HG02885 (cell line): Measurements from ENCODE around the gene POU3F4.
A peak's percentile ranks its signal among the peaks of the same experiment; 100 is the strongest.

Experiments used
- ATAC-seq: cut with Tn5 transposase; IDR thresholded peaks from one replicate; pipeline ENCODE4 v1.9.1; 2021; ENCODE audit warnings: mild to moderate bottlenecking; ENCODE audit not compliant: unreplicated experiment, poor library complexity

POU3F4 gene

DNA sequence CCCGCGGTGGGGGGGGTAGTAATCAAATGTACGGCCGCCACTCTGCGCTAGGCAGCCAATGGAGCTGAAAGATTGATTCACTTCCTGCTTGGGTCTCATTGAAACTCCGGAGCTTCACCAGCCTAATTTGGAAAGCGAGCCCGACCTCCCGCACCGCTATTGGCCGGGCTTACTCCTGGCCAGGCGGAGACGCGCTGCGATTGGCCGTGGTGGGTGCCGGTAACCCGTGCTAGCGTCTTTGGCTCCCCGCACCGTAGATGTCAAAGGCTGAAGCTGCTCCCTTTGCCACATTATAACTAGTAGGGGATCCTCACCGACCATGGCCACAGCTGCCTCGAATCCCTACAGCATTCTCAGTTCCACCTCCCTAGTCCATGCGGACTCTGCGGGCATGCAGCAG lies at the start of gene POU3F4:
Gene POU3F4 (plus strand): TSS at position 285 of the 400 bp plus-strand sequence. CDS start 35 bp downstream, at position 320.
- ATAC-seq: no peak

DNA sequence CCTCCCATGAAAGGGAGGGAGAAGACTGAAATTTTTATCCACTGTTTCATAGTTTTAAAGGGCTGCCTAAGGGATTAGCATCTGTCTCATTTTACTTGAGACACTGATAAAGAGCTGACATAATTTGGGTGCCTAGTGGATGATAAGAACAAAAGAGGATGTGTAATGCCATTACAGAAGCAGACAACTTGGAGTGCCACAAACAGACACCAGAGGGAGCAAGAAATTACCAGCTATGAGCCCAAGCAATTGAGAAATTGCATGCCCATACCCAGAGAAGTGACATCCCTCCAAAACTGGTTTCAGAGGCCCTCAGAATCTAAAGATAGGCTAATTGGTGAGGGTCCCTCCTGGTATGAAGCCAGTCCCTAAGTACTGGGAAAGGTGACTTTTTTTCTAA lies 38.5 kb upstream of the POU3F4 start:
- peak; percentile 99 for ATAC-seq

DNA sequence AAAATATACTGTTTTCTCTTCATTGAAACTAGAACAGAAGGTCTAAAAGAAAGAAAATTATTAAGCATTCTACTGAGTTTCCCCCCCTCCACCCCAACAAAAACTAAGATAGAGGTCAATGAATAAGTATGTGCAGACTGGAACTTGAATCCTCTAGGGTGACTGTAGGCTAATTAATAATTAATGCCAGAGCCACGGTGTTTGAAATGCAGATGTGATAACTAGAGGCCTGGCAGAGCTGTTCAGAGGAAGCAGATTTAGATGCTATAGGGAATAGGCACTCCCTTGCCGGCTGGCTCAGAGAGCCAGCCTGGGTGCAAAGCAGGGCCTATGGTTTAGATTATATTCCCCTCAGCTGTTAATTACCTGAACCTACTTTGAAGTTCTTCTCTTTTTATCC lies 12.2 kb upstream of the POU3F4 start:
- ATAC-seq: no peak

DNA sequence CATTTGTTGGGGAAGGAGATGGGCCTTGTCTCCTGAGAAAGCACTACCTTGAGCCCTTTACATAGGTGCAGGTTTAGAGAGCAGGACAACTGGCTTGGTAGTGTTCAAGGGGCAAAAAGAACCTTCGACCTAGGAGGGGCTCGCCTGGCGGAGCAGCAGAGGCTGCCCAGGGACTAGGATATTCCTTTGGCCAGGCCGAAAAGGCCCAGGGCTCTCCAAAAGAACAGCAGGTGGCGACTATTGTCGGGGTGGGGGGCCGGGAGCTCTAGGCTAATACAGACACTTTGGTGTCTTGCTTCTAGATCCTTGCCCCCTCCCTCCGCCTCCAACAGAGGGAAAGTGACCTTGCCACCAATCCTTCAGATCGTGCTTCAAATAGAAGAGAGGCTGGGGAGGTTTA lies 7.1 kb upstream of the POU3F4 start:
- ATAC-seq: no peak

DNA sequence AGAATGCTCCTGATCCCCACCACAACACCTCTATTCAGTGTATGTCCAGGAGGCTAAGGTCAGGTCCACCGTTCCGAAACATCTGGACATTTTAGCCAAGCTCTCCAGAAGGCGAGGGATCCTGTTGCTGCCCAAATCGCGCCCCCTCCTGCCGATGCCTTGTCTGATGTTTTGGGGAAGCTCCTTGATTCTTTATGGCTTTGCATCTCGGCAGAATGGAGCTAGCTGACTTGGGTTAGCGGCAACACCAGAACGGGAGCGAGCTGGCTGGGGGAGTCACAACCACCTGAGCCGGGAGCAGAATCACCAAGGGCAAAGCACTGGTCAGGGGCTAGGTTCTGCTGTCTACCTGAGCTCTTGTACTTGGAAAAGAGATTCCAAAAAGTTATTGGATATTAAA lies 6.6 kb upstream of the POU3F4 start:
- no peak for ATAC-seq

DNA sequence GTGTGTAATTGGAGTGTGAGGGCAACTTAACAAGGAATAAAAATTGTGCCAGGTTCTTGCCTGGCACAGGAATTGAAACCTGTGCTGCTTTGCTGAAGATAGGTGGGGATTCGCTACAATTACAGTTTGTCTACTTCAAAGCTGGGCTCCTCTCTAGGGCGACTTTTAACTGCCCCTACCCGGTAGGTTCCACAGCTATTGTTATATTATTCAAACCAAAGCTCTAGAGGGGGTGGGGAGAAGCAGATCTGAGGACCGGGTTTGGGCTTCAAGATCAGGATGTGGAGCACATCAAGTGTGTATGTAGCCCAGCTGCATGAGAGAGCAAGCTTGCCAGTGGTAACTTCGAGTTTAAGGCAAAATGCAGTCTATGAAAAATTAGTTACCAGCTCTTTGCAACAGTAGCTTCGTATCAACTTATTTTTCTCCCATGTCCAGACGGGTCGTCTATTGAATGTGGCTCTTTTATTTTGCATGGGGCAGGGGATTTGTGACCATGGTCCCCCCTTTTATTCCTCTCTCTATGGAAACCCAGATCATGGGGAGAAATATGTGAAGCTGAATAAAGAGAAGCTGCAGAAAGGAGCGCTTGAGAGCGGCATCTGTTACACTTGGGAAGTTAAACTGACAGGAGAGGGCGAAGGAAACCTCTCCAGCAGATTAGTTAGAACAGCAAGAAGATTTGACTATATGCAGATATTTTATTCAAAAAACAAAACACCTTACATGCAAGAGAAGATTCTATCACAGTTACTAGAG lies 3.2 kb upstream of the POU3F4 start:
- no peak for ATAC-seq

DNA sequence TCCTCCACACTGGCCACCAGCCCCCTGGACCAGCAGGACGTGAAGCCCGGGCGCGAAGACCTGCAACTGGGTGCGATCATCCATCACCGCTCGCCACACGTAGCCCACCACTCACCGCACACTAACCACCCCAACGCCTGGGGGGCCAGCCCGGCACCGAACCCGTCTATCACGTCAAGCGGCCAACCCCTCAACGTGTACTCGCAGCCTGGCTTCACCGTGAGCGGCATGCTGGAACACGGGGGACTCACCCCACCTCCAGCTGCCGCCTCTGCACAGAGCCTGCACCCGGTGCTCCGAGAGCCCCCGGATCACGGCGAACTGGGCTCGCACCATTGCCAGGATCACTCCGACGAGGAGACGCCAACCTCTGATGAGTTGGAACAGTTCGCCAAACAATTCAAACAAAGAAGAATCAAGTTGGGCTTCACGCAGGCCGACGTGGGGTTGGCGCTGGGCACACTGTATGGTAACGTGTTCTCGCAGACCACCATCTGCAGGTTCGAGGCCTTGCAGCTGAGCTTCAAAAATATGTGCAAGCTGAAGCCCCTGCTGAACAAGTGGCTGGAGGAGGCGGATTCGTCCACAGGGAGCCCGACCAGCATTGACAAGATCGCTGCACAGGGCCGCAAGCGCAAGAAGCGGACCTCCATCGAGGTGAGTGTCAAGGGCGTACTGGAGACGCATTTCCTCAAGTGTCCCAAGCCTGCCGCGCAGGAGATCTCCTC lies 600 bp downstream of the POU3F4 start:
- no peak for ATAC-seq

DNA sequence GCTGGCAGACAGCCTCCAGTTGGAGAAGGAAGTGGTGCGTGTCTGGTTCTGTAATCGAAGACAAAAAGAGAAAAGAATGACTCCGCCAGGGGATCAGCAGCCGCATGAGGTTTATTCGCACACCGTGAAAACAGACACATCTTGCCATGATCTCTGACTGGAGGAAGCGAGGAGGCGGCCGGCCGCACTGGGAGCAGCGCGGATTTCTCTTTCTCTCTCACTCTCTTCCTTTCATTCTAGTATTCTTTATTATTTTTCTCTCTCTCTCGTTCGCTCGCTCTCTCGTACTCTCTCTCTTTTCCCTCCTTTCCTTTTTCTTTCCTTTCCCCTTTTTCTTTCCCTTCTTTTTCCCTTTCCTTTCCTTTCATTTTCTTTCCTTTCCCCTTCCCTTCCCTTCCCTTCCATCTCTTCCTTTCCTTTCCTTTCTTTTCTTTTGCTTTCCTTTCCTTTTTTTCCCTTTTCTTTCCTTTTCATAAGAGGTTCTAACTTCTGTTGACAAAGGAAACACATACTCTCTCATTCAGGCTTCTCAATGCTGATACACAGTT lies 1.2 kb downstream of the POU3F4 start:
- ATAC-seq: no peak

DNA sequence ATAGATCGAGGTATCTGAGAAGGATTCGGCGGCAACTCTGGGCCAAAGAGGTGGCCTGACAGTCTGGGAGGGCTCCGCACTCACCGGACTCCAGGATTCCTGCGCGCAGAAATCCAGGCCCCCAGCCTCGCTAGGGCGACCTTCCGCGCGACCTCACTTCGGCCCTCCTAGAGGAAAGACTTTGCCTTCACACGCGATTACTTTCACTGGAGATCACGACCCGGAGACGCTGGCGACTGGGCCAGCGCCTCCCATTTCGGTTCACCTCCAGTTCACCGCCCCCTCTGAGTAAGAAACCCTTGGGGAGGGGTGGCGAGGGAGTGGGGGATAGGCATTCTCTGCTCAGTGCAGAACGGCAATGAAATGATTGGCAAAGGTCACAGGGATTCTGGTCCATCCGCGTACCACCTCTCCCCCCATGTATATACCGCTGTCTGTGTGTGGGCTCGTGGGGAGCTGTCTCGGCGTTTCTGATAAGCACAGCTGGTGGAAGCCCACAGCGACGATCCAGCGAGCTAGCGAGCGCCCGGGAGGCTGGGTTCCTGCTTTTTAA lies 2.5 kb downstream of the POU3F4 start:
- no peak for ATAC-seq

DNA sequence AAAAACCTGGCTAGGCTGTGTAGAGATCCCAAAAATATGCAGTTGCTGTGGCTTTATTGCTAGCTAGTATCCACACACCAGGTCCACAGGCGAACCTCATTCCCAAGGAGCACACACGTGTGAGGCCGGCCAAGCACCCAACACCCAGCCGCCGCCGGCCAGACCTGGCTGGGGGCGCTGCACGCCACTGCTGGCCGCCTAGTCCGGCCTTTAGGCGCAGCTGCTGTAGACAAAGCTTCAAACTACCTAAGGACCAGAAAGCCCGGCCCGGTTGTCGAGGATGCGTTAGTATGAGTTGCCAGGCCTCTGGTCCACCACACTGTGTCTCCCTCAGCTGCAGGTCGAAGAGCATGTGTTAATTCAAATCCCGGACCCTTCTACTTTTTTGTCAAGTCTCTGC lies 3.1 kb downstream of the POU3F4 start:
- no peak for ATAC-seq

DNA sequence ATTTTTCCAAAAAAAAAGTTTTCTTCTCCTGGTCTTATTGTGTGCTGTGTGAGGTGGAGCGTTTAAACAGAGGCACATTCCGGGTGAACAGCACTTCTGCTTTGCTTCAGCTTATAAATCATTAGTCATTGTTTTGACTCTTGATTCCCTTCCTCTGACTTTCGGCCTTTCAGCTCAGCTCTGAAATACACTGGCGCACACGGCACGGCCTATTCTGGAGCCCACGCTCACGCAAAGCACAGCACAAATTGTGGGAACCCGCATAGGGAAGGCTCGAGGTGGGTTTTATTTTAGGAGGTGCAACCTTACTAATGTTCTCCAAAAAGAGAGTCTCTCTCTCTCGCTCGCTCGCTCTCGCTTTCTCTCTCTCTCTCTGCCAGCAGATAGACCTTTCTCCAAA lies 4.0 kb downstream of the POU3F4 start:
- ATAC-seq: no peak

DNA sequence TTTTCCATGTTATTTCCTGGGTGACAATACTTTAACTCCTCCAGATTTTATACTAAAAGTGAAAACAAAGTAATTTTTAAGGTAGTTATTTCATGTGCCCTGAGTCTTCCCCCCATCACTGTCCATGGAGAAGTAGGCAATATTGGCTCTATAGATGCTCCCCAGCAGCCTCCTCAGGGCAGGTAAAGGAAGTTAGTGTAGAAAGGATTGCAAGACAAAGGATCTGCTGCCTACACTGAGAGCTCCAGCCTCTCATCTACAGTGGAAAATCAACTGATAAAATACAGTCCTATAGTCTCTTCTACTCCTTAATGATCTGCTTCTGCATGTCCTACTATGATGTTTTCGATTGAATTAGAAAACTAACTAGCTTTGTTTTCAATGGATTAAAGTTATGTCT lies 8.5 kb downstream of the POU3F4 start:
- no peak for ATAC-seq

DNA sequence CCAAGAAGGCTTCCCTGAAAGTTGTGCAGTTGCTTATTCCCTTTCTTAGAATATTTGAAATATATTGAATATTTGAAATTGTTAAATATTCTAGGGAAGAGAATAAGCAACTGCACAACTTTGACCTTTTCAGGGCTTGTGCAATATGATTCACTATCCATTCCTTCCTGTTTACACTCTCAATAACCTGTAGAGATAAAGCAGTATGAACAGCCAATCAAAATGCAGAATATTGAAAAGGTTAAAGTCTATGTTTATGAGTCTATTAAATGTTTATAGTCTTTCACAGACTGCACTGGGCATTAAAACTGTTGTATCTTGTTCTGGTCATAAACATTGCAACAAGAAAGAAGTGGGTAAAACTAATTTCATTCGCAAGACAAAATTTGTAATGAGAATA lies 13.8 kb downstream of the POU3F4 start:
- no peak for ATAC-seq

DNA sequence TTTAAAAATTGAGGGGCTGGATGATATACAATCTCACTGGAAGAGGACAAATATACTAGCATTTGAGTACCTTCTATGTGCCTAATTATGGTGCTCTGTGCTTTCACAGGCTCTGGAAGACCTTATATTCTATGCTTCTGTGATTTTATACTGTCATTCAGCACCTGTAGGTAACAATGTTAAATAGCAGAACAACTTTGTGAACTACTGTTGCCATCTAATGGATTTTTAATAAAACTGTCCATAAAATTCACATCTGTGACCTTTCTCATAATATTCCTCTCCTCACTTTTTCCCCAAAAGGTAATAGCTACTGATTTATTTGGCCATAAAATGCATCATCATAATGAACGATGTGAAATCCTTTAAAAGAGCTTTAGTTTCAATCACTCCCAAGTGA lies 21.9 kb downstream of the POU3F4 start:
- ATAC-seq: no peak

DNA sequence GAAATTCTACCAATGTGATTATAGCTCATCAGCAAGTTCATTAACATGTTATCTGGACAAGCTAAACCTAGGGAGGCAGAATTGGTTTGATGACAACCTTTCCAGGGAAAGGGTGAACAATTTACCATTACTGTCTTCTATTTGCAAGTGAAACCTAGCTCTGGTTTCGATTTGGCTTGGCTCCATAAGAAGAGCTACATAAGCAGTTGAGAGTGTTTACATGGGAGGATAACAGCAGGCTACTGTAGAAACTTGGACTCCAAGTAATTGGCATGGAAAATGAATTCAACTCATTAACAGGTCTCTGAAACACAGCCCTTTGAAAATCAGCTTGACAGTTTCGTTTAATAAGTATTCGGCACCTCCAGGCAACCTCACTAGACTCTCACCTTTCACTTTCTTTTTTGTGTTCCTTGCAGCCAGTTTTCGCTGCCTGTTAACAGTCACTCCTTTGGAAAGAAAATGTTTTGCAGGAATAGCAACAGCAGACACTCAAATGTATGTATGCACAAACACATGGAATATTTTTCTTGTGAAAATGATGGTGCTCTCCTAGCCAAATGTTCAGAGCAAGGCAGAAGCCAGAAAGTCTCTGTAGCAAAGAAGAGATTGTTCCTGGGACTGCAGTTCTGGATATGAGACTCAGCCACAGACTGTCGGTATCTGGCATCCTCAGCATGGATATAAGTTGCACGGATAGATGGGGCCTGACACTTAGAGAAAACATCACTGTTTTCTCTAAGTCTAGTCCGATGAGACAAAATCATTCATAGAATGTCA lies 27.5 kb downstream of the POU3F4 start:
- peak; percentile 79 for ATAC-seq
